Liver (tissue), 9 donors: ENCODE results near the gene GPRIN3. TPM values are rescaled to one million over a fixed set of nuclear protein-coding genes. Genes with fewer than 3 reads are reported as not detected.

Source experiments
- DNase-seq: peaks from one replicate; pipeline ENCODE4 v3.0.0-alpha.2; 2017; ENCODE audit warnings: low spot score
- H3K27ac ChIP-seq, 2 donors: one replicate each; pipeline ENCODE4 v1.7.0; 2013; ENCODE audit warnings: inconsistent platforms in 2 of 2, low read length in 2 of 2, control low read depth in 1 of 2, low read depth in 1 of 2, mild to moderate bottlenecking in 1 of 2
- H3K27me3 ChIP-seq, 4 donors: one replicate each; pipeline versions ENCODE4 v1.6.1 to v1.7.0; 2013; ENCODE audit warnings: low read length in 3 of 4, inconsistent platforms in 1 of 4, mild to moderate bottlenecking in 1 of 4, moderate library complexity in 1 of 4; ENCODE audit not compliant: control insufficient read depth in 4 of 4, insufficient read depth in 4 of 4
- H3K36me3 ChIP-seq, 4 donors: one replicate each; pipeline versions ENCODE4 v1.6.1 to v1.7.0; 2013; ENCODE audit warnings: low read length in 3 of 4, mild to moderate bottlenecking in 3 of 4, low read depth in 1 of 4, moderate library complexity in 1 of 4; ENCODE audit not compliant: control insufficient read depth in 4 of 4, insufficient read depth in 3 of 4
- H3K4me1 ChIP-seq, 4 donors: one replicate each; pipeline versions ENCODE4 v1.6.1 to v1.7.0; 2013; ENCODE audit warnings: low read length in 3 of 4, mild to moderate bottlenecking in 3 of 4, moderate library complexity in 1 of 4; ENCODE audit not compliant: control insufficient read depth in 4 of 4, insufficient read depth in 4 of 4
- H3K4me3 ChIP-seq, 3 donors: one replicate each; pipeline versions ENCODE4 v1.6.1 to v1.7.0; 2013; ENCODE audit warnings: low read length in 3 of 3, control low read depth in 1 of 3, low read depth in 1 of 3, mild to moderate bottlenecking in 1 of 3
- H3K9ac ChIP-seq, 2 donors: one replicate each; pipeline ENCODE4 v1.7.0; 2013; ENCODE audit warnings: low read length in 2 of 2, mild to moderate bottlenecking in 2 of 2, moderate library complexity in 2 of 2, control low read depth in 1 of 2, low read depth in 1 of 2
- H3K9me3 ChIP-seq, 4 donors: one replicate each; pipeline versions ENCODE4 v1.6.1 to v1.7.0; 2013; ENCODE audit warnings: low read length in 3 of 4; ENCODE audit not compliant: control insufficient read depth in 4 of 4
- ATF3 ChIP-seq: IDR thresholded peaks from 2 replicates; pipeline ENCODE4 v1.6.1; 2016; ENCODE audit warnings: antibody characterized with exemption
- CTCF ChIP-seq: fragments of 150-350 bp; IDR thresholded peaks from 2 replicates; pipeline ENCODE4 v1.5.1; 2017; ENCODE audit warnings: improper control_type of control experiment, low read depth, low read length; ENCODE audit not compliant: missing input control
- EGR1 ChIP-seq, 2 donors: IDR thresholded peaks; 2 replicates each; pipeline ENCODE4 v1.6.1; 2016 to 2018; ENCODE audit warnings: antibody characterized with exemption in 2 of 2, low read depth in 2 of 2
- FOXA1 ChIP-seq: IDR thresholded peaks from 2 replicates; pipeline ENCODE4 v1.6.1; 2016; ENCODE audit warnings: antibody characterized with exemption
- FOXA2 ChIP-seq: IDR thresholded peaks from 2 replicates; pipeline ENCODE4 v1.6.1; 2016; ENCODE audit warnings: antibody characterized with exemption
- GABPA ChIP-seq, 2 donors: IDR thresholded peaks in 1 of 2; conservative IDR thresholded peaks in 1 of 2; 2 replicates each; pipeline ENCODE4 v1.6.1; 2016; ENCODE audit warnings: antibody characterized with exemption in 2 of 2, mild to moderate bottlenecking in 1 of 2, moderate library complexity in 1 of 2
- HNF4A ChIP-seq, 2 donors: conservative IDR thresholded peaks; 2 replicates each; pipeline ENCODE4 v1.6.1; 2016; ENCODE audit warnings: antibody characterized with exemption in 2 of 2, mild to moderate bottlenecking in 2 of 2
- HNF4G ChIP-seq: IDR thresholded peaks from 2 replicates; pipeline ENCODE4 v1.6.1; 2016; ENCODE audit warnings: antibody characterized with exemption
- JUND ChIP-seq, 2 donors: IDR thresholded peaks; 2 replicates each; pipeline ENCODE4 v1.6.1; 2016; ENCODE audit warnings: antibody characterized with exemption in 2 of 2
- MAX ChIP-seq: IDR thresholded peaks from 2 replicates; pipeline ENCODE4 v1.6.1; 2016; ENCODE audit warnings: antibody characterized with exemption
- NR2F2 ChIP-seq: IDR thresholded peaks from 2 replicates; pipeline ENCODE4 v1.6.1; 2016; ENCODE audit warnings: antibody characterized with exemption
- RAD21 ChIP-seq, 2 donors: IDR thresholded peaks; 2 replicates each; pipeline ENCODE4 v1.6.1; 2016; ENCODE audit warnings: antibody characterized with exemption in 2 of 2, mild to moderate bottlenecking in 2 of 2
- REST ChIP-seq: IDR thresholded peaks from 2 replicates; pipeline ENCODE4 v1.6.1; 2016; ENCODE audit warnings: antibody characterized with exemption, mild to moderate bottlenecking
- RXRA ChIP-seq, 2 donors: IDR thresholded peaks; 2 replicates each; pipeline ENCODE4 v1.6.1; 2017 to 2018; ENCODE audit warnings: antibody characterized with exemption in 2 of 2, mild to moderate bottlenecking in 1 of 2
- SP1 ChIP-seq: IDR thresholded peaks from 2 replicates; pipeline ENCODE4 v1.6.1; 2018; ENCODE audit warnings: antibody characterized with exemption, mild to moderate bottlenecking
- TAF1 ChIP-seq: conservative IDR thresholded peaks from 2 replicates; pipeline ENCODE4 v1.6.1; 2016; ENCODE audit warnings: antibody characterized with exemption, mild to moderate bottlenecking
- ZBTB33 ChIP-seq: IDR thresholded peaks from 2 replicates; pipeline ENCODE4 v1.6.1; 2016; ENCODE audit warnings: antibody characterized with exemption
- WGBS: extraction: QIAGEN DNeasy Blood & Tissue Kit; methylation state at CpG from one replicate; pipeline ENCODE4 v1.1.7; 2013; 5-methylcytosine and 5-hydroxymethylcytosine counted together
- polyA plus RNA-seq, 2 donors: library from polyadenylated mRNA; stranded (reverse) in 1 of 2; unstranded in 1 of 2; fragments of 200-250 nt in 1 of 2; fragments of >200 nt in 1 of 2; fragmentation: Nextera tagmentation in 1 of 2; extraction: Ambion mirVana in 1 of 2; gene quantifications; one replicate each; pipeline versions ENCODE4 v1.2.1 to v1.2.3, GENCODE V29; 2013 to 2015
- total RNA-seq, 2 donors: library from RNA; depleted of rRNA; stranded (reverse); fragments of >200 nt; gene quantifications; one replicate each; pipeline ENCODE4 v1.2.3, GENCODE V29; 2014
- donor health status: healthy.
- donor health status: healthy.
- donor health status: healthy.
- donor health status: healthy.
- donor health status: healthy.

Gene GPRIN3
- total and polyA plus RNA-seq, 4 donors, result 0.25 to 1.5 (median 0.95) TPM

- no peak for DNase-seq
- Histone ChIP-seq H3K9me3 (no peaks in the 10 kb centered on the region), H3K4me1 (no peaks in the 10 kb centered on the region), H3K27ac (no peak overlapping the region), H3K9ac (no peak overlapping the region), H3K4me3 (no peak overlapping the region), H3K36me3 (no peaks in the 10 kb centered on the region), H3K27me3 (no peaks in the 10 kb centered on the region)
- TF ChIP-seq RXRA (IDR thresholded peaks at IDR 0.05), result no peak
- no peak for TF ChIP-seq HNF4G
- no peak for TF ChIP-seq ATF3
- TF ChIP-seq REST, result no peak
- TF ChIP-seq NR2F2, result no peak
- TF ChIP-seq MAX, result no peak
- TF ChIP-seq HNF4A (conservative IDR thresholded peaks at IDR 0.05), result no peak
- no peak for TF ChIP-seq RAD21 (IDR thresholded peaks at IDR 0.05)
- no peak for TF ChIP-seq FOXA1
- no peak for TF ChIP-seq EGR1 (IDR thresholded peaks at IDR 0.05; ENCODE audit: low read depth in 2 of 2)
- TF ChIP-seq FOXA2, result no peak
- no peak for TF ChIP-seq SP1
- TF ChIP-seq ZBTB33, result no peak
- no peak for TF ChIP-seq TAF1
- 89% methylated on average over 1 of the region's 1 CpG for WGBS
These were observed 40.2 kb downstream of the GPRIN3 start for GRCh38 chr4:89267392-89267791.

GRCh38 chr4:89266128-89266527 is 41.5 kb downstream of the GPRIN3 start:
- Histone ChIP-seq H3K4me1 (no peaks in the 10 kb centered on the region), H3K4me3 (no peak overlapping the region), H3K27me3 (no peaks in the 10 kb centered on the region), H3K36me3 (no peaks in the 10 kb centered on the region), H3K9ac (no peak overlapping the region), H3K9me3 (no peaks in the 10 kb centered on the region), H3K27ac (no peak overlapping the region)
- 82% methylated on average over 1 of the region's 1 CpG for WGBS
- no peak for DNase-seq
- no peak for TF ChIP-seq RXRA (IDR thresholded peaks at IDR 0.05)
- no peak for TF ChIP-seq NR2F2
- no peak for TF ChIP-seq SP1
- no peak for TF ChIP-seq RAD21 (IDR thresholded peaks at IDR 0.05)
- no peak for TF ChIP-seq GABPA (IDR thresholded peaks at IDR 0.05 in 1 of 2, conservative IDR thresholded peaks at IDR 0.05 in 1 of 2)
- TF ChIP-seq CTCF, result no peak
- no peak for TF ChIP-seq HNF4A (conservative IDR thresholded peaks at IDR 0.05)
- TF ChIP-seq FOXA2, result no peak
- TF ChIP-seq JUND (IDR thresholded peaks at IDR 0.05), result no peak
- no peak for TF ChIP-seq FOXA1
- TF ChIP-seq MAX, result no peak
- TF ChIP-seq ATF3, result no peak
- no peak for TF ChIP-seq ZBTB33
- TF ChIP-seq EGR1 (IDR thresholded peaks at IDR 0.05; ENCODE audit: low read depth in 2 of 2), result no peak
- TF ChIP-seq HNF4G, result no peak
- no peak for TF ChIP-seq TAF1
